Omental fat pad (tissue), 4 donors: ENCODE results near the gene ARHGAP5. TPM values are rescaled to one million over a fixed set of nuclear protein-coding genes. Genes with fewer than 3 reads are reported as not detected.

Source experiments
- ATAC-seq: fragments of 150-250 bp; one replicate; pipeline ENCODE4 v1.9.1; 2016; ENCODE audit warnings: mild to moderate bottlenecking, moderate library complexity; ENCODE audit not compliant: low FRiP score
- DNase-seq: peaks from one replicate; pipeline ENCODE4 v3.0.0-alpha.2; 2019; ENCODE audit warnings: low spot score
- total RNA-seq, 4 donors: library from RNA; depleted of rRNA; stranded (reverse); fragments of >200 nt; gene quantifications; one replicate each; pipeline ENCODE4 v1.1.0, GENCODE V29; 2016
- TF ChIP-seq, protein P1 (sequence below), 3 donors: fragments of 450-650 bp; IDR thresholded peaks; one replicate each; pipeline ENCODE4 v1.5.1; 2016 to 2017; ENCODE audit warnings: antibody characterized with exemption in 3 of 3, mild to moderate bottlenecking in 3 of 3, moderate library complexity in 2 of 3

ARHGAP5 gene
- total RNA-seq, 4 donors from 2014 or later, result 116 to 125 (median 121) TPM

DNA sequence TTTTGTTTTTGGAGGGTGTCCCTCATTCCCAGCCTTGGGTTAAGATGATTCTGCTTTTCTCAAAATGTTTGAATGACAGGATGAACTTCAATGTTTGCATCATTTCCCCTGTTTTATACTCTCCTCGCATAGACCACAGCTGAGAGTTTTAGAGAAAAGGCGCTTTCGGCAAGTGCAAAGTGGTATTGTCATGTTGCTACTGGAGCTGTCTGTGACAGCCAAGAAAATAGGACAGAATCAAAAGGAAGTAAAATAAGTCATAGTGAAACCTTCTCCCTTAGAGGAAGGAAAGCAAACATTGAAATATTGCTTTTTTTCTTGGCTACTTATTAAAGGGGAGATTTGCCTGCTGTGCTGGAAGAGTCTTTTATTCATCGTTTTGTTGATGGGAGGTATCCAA lies 33.5 kb upstream of the ARHGAP5 start:
- DNase-seq (no peak), ATAC-seq (no peak)
- TF ChIP-seq, protein P1, sequence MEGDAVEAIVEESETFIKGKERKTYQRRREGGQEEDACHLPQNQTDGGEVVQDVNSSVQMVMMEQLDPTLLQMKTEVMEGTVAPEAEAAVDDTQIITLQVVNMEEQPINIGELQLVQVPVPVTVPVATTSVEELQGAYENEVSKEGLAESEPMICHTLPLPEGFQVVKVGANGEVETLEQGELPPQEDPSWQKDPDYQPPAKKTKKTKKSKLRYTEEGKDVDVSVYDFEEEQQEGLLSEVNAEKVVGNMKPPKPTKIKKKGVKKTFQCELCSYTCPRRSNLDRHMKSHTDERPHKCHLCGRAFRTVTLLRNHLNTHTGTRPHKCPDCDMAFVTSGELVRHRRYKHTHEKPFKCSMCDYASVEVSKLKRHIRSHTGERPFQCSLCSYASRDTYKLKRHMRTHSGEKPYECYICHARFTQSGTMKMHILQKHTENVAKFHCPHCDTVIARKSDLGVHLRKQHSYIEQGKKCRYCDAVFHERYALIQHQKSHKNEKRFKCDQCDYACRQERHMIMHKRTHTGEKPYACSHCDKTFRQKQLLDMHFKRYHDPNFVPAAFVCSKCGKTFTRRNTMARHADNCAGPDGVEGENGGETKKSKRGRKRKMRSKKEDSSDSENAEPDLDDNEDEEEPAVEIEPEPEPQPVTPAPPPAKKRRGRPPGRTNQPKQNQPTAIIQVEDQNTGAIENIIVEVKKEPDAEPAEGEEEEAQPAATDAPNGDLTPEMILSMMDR (IDR thresholded peaks at IDR 0.05), result no peak

DNA sequence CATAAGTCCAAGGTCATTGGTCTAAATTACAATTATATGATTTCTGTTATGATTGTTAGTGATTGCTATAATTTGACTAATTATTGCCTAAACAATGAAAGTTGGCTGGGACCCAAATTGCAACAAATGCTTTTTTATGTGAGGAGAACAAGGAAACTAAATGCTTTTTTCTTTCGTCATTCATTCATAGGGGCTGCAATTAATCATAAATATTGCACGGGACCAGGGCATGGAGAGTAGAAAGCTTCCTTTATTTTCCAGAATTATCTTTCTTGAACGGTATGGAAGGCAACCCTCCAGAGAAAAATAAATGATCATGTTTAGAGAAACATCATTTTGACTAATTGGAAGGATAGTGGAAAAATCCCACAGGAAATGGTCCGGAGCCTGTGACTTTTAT lies 32.6 kb upstream of the ARHGAP5 start:
- TF ChIP-seq, protein P1 (IDR thresholded peaks at IDR 0.05), result no peak
- DNase-seq (no peak), ATAC-seq (no peak)

DNA sequence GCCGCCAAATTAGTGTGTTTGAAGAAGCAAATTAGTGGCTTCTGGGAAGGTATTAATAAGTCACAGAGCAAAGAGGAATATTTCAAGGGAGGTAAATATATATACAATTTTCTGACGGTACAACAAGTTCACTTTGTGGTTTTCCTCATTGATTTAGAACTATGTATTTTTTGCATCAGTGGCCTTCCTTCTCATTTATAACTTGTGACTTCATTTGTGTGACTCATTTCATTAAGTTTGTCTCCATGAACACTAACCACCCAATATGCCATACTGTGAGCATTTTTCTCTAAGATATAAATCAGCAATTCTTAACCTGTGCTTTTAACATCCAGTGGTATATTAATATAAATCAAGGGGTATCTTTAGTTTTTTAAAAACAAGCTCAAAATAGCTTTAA lies 29.3 kb upstream of the ARHGAP5 start:
- ATAC-seq (no peak), DNase-seq (no peak)
- TF ChIP-seq, protein P1 (IDR thresholded peaks at IDR 0.05), result no peak

DNA sequence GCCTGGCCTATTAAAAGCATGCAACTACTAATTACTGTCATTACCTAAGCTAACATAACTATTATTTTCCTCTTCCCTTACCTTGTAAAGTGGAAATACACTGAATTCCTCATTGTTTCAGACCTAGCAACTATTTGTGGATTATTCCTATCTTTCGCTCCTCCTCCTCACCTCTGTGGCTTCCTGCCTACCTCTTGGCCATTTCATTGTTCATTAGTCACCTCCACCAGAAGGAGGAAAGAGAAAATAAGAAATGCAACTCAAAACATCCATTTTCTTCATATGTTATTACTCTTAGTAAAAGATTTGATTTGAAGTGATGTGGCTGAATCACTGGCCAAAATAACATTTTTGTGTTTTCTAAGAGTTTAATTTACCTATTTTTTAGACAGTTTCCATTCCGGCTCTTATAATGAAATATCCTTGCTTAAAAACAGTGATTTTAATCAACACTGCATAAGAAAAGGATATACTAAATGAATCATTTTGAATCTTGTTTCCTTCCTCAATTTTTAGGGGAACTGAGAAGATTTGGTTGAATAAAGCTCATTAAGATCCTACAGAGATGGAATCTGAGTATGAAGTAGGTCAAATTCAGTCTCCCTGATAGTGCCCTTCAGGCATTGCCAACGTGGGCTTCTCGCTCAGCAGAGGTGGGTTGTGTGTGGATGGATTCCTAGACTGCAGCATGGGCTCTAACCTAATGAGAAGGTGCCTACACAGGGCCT lies 27.6 kb upstream of the ARHGAP5 start:
- DNase-seq (no peak), ATAC-seq (no peak)
- TF ChIP-seq, protein P1 (IDR thresholded peaks at IDR 0.05), result no peak

DNA sequence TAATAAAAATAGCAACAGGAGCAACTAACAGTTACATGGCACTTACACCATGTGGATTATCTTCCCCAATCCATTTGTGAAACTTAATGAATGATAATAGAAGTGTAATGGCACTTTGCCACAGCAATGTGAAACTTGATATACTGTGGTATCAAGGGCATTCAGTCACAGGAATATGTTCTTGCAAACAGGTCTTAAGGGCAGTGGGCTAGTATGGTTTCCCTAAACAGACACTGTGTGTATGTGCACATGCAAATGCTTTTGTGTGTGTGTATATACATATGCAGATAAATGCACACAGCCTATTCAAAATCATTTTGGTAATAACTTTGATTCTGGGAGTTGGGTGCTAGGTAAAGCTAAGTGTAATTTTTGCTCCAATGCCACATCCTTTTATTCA lies 26.2 kb upstream of the ARHGAP5 start:
- ATAC-seq, result no peak
- TF ChIP-seq, protein P1 (IDR thresholded peaks at IDR 0.05), result no peak
- no peak for DNase-seq

DNA sequence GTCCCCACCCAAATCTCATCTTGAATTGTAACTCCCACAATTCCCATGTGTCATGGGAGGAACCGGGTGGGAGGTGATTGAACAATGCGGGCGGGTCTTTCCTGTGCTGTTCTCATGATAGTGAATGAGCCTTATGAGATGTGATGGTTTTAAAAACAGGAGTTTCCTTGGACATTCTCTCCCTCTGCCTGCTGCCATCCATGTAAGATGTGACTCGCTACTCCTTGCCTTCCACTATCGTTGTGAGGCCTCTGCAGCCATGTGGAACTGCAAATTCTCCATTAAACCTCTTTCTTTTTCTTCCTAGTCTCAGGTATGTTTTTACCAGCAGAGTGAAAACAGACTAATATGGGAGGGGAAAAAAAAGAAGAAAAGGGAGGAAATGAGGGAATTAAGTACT lies 22.6 kb upstream of the ARHGAP5 start:
- TF ChIP-seq, protein P1 (IDR thresholded peaks at IDR 0.05), result no peak
- ATAC-seq (no peak), DNase-seq (no peak)

DNA sequence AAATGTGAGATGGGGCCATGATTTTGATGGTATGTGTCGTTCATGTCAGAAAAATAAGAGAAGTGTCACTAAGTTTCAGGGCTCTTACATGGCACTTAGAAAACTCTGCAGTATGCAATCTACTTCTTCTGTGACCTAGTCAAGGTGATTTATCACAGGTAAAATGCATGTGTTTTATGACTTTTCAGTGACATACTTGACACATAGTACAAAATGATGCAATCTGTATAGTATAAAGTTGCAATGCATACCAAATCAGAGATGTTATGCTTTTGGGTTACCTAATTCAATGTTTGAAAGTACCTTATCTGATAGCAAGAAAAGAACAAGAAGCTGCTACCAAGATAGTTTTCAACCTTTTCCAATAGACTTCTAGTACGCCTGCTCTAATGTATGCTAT lies 21.9 kb upstream of the ARHGAP5 start:
- TF ChIP-seq, protein P1 (IDR thresholded peaks at IDR 0.05), result no peak
- DNase-seq (no peak), ATAC-seq (no peak)
